Ishikawa (cell line): ENCODE data around the gene SASH1.

ENCODE experiments used
- CEBPB ChIP-seq: IDR thresholded peaks from 2 replicates; pipeline ENCODE4 v1.6.1; 2012
- FOXM1 ChIP-seq: IDR thresholded peaks from 2 replicates; pipeline ENCODE4 v1.6.1; 2012; ENCODE audit warnings: low read depth, borderline replicate concordance
- NFIC ChIP-seq: IDR thresholded peaks from 2 replicates; pipeline ENCODE4 v1.6.1; 2012
- RAD21 ChIP-seq: IDR thresholded peaks from 2 replicates; pipeline ENCODE4 v1.6.1; 2012; ENCODE audit warnings: low read depth
- REST ChIP-seq: IDR thresholded peaks from 2 replicates; pipeline ENCODE4 v1.6.1; 2012; ENCODE audit warnings: low read depth, mild to moderate bottlenecking
- TAF1 ChIP-seq: IDR thresholded peaks from 2 replicates; pipeline ENCODE4 v1.6.1; 2012; ENCODE audit warnings: low read depth, mild to moderate bottlenecking
- TCF12 ChIP-seq: IDR thresholded peaks from 2 replicates; pipeline ENCODE4 v1.6.1; 2012; ENCODE audit warnings: low read depth
- USF1 ChIP-seq: IDR thresholded peaks from 2 replicates; pipeline ENCODE4 v1.6.1; 2012
- YY1 ChIP-seq: IDR thresholded peaks from 2 replicates; pipeline ENCODE4 v1.6.1; 2012; ENCODE audit warnings: low read depth
- ZBTB7A ChIP-seq: IDR thresholded peaks from 2 replicates; pipeline ENCODE4 v1.6.1; 2012; ENCODE audit warnings: low read depth
- TF ChIP-seq, protein P1 (sequence below): IDR thresholded peaks from 2 replicates; pipeline ENCODE4 v1.6.1; 2012

GRCh38 chr6:148304976-148305375, 37.7 kb upstream of the SASH1 start:
- no peak for TF ChIP-seq ZBTB7A
- no peak for TF ChIP-seq RAD21
- TF ChIP-seq USF1 = no peak
- no peak for TF ChIP-seq CEBPB
- no peak for TF ChIP-seq YY1
- TF ChIP-seq REST = no peak
- TF ChIP-seq TAF1 = no peak
- no peak for TF ChIP-seq FOXM1
- TF ChIP-seq TCF12 = no peak
- no peak for TF ChIP-seq NFIC
- TF ChIP-seq, protein P1, sequence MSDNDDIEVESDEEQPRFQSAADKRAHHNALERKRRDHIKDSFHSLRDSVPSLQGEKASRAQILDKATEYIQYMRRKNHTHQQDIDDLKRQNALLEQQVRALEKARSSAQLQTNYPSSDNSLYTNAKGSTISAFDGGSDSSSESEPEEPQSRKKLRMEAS = no peak
